ENCODE data around the gene MCEMP1. TPM values are rescaled to one million over a fixed set of nuclear protein-coding genes. Genes with fewer than 3 reads are reported as not detected.

Gene MCEMP1
- total RNA-seq, 1 donor from 2014 or later, result not detected

DNA sequence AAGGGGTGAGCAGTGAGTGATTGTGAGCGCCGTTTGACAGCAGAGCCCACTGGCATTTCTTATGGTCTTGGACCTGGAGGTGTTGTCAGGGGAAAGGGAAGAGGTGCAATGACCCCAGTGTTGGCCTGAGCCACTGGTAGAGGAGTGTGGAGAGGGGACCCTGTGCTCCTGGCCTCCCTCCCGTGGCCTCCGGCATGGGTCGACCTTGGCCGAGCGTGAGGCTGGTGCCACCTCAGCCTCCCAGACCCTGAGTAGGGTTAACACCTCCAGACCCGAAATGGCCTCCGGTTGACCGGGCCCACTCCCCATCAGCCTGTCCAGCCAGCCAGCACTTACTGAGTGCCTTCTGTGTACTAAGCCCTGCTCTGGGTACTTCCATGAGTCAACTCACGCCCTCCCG is 10.3 kb downstream of the MCEMP1 start:
- H3K36me3 ChIP-seq (ENCODE audit: insufficient read depth, low read length), result no peaks in the 10 kb centered on the region
- no peak overlapping the region for H3K4me3 ChIP-seq (ENCODE audit: insufficient read depth, low read depth, low read length)
- Mint-ChIP-seq H3K27me3 (ENCODE audit: low read depth, unreplicated experiment) (no peaks in the 10 kb centered on the region), H3K9me3 (ENCODE audit: unreplicated experiment) (no peaks in the 10 kb centered on the region), H3K4me3 (ENCODE audit: unreplicated experiment) (no peak overlapping the region), H3K4me1 (ENCODE audit: low read depth, unreplicated experiment) (no peaks in the 10 kb centered on the region), H3K27ac (ENCODE audit: unreplicated experiment) (no peak overlapping the region), H3K36me3 (ENCODE audit: low read depth, unreplicated experiment) (peaks cover 5% of the 10 kb centered on the region)
- H3K27ac ChIP-seq (ENCODE audit: low read depth, low read length), result no peak overlapping the region
- no peak overlapping the region for H3K9ac ChIP-seq (ENCODE audit: low read length)
- H3K9me3 ChIP-seq (ENCODE audit: insufficient read depth, low read depth, low read length), result no peaks in the 10 kb centered on the region
- H3K79me2 ChIP-seq (ENCODE audit: insufficient read depth, low read length), result no peaks in the 10 kb centered on the region
- H3K27me3 ChIP-seq (ENCODE audit: insufficient read depth, low read length), result no peaks in the 10 kb centered on the region
- DNase-seq (ENCODE audit: low read depth) (no peak), FAIRE-seq (no peak)
- no peaks in the 10 kb centered on the region for H3K4me1 ChIP-seq (ENCODE audit: insufficient read depth, low read length)
- no peak overlapping the region for H3K4me2 ChIP-seq (ENCODE audit: low read length)
- no peak overlapping the region for H2AFZ ChIP-seq (ENCODE audit: low read depth, low read length)
- peaks cover 25% of the 10 kb centered on the region for H4K20me1 ChIP-seq (ENCODE audit: insufficient read depth, low read length)
- TF ChIP-seq EZH2 (IDR thresholded peaks at IDR 0.05; ENCODE audit: insufficient read depth, low read length), result no peak
- TF ChIP-seq, protein P1, sequence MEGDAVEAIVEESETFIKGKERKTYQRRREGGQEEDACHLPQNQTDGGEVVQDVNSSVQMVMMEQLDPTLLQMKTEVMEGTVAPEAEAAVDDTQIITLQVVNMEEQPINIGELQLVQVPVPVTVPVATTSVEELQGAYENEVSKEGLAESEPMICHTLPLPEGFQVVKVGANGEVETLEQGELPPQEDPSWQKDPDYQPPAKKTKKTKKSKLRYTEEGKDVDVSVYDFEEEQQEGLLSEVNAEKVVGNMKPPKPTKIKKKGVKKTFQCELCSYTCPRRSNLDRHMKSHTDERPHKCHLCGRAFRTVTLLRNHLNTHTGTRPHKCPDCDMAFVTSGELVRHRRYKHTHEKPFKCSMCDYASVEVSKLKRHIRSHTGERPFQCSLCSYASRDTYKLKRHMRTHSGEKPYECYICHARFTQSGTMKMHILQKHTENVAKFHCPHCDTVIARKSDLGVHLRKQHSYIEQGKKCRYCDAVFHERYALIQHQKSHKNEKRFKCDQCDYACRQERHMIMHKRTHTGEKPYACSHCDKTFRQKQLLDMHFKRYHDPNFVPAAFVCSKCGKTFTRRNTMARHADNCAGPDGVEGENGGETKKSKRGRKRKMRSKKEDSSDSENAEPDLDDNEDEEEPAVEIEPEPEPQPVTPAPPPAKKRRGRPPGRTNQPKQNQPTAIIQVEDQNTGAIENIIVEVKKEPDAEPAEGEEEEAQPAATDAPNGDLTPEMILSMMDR (IDR thresholded peaks at IDR 0.05; ENCODE audit: insufficient read depth, low read depth, low read length), result no peak

DNA sequence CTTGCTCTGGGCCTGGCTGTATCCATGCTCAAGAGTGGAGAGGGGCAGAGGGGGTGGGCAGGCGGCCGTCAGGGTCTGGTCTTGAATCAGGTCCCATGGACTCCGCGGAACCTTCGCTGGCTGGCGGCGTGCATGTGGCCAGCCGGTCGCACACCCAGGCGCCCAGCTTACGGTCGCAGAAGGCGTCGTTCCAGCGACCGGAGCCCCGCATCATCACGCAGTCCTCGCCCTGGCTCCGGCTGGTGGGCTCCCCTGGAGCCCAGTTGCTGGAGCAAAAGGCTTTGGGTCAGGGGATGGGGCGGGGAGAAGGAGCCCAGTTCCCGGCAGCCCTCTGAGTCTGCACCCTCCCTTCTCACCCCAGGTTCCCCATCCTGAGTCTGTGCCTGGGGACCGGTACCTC is 12.3 kb downstream of the MCEMP1 start:
- H4K20me1 ChIP-seq (ENCODE audit: insufficient read depth, low read length), result peaks cover 7% of the 10 kb centered on the region
- no peaks in the 10 kb centered on the region for H3K27me3 ChIP-seq (ENCODE audit: insufficient read depth, low read length)
- Mint-ChIP-seq H3K9me3 (ENCODE audit: unreplicated experiment) (no peaks in the 10 kb centered on the region), H3K36me3 (ENCODE audit: low read depth, unreplicated experiment) (peaks cover 5% of the 10 kb centered on the region), H3K4me3 (ENCODE audit: unreplicated experiment) (no peak overlapping the region), H3K27ac (ENCODE audit: unreplicated experiment) (no peak overlapping the region), H3K27me3 (ENCODE audit: low read depth, unreplicated experiment) (no peaks in the 10 kb centered on the region), H3K4me1 (ENCODE audit: low read depth, unreplicated experiment) (no peaks in the 10 kb centered on the region)
- no peaks in the 10 kb centered on the region for H3K79me2 ChIP-seq (ENCODE audit: insufficient read depth, low read length)
- no peak for TF ChIP-seq EZH2 (IDR thresholded peaks at IDR 0.05; ENCODE audit: insufficient read depth, low read length)
- TF ChIP-seq, protein P1 (IDR thresholded peaks at IDR 0.05; ENCODE audit: insufficient read depth, low read depth, low read length), result no peak
- H3K4me2 ChIP-seq (ENCODE audit: low read length), result no peak overlapping the region
- H3K4me1 ChIP-seq (ENCODE audit: insufficient read depth, low read length), result no peaks in the 10 kb centered on the region
- H3K9me3 ChIP-seq (ENCODE audit: insufficient read depth, low read depth, low read length), result no peaks in the 10 kb centered on the region
- H3K4me3 ChIP-seq (ENCODE audit: insufficient read depth, low read depth, low read length), result no peak overlapping the region
- H2AFZ ChIP-seq (ENCODE audit: low read depth, low read length), result no peak overlapping the region
- FAIRE-seq (no peak), DNase-seq (ENCODE audit: low read depth) (no peak)
- H3K36me3 ChIP-seq (ENCODE audit: insufficient read depth, low read length), result no peaks in the 10 kb centered on the region
- H3K27ac ChIP-seq (ENCODE audit: low read depth, low read length), result no peak overlapping the region
- H3K9ac ChIP-seq (ENCODE audit: low read length), result no peak overlapping the region

DNA sequence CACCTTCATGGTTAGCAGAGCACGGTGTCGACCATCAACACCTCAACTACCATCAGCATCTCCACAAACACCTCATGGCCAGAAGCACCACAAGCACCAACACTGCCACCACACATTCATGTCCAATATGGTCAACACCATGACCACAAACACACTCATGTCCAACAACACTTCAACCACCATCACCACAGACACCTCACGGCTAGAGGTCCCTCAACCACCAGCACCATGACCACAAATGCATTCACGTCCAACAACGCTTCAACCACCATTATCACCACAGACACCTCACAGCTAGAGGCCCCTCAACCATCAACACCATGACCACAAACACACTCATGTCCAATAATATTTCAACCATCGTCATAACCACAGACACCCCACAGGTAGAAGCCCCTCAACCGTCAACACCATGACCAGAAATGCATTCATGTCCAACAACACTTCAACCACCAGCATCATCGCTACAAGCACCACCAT is 13.9 kb downstream of the MCEMP1 start:
- Histone ChIP-seq H3K36me3 (ENCODE audit: insufficient read depth, low read length) (no peaks in the 10 kb centered on the region), H3K4me2 (ENCODE audit: low read length) (no peak overlapping the region), H3K9ac (ENCODE audit: low read length) (no peak overlapping the region), H3K9me3 (ENCODE audit: insufficient read depth, low read depth, low read length) (no peaks in the 10 kb centered on the region), H3K4me1 (ENCODE audit: insufficient read depth, low read length) (no peaks in the 10 kb centered on the region), H3K79me2 (ENCODE audit: insufficient read depth, low read length) (no peaks in the 10 kb centered on the region), H4K20me1 (ENCODE audit: insufficient read depth, low read length) (no peaks in the 10 kb centered on the region), H2AFZ (ENCODE audit: low read depth, low read length) (no peak overlapping the region), H3K4me3 (ENCODE audit: insufficient read depth, low read depth, low read length) (no peak overlapping the region), H3K27ac (ENCODE audit: low read depth, low read length) (no peak overlapping the region), H3K27me3 (ENCODE audit: insufficient read depth, low read length) (no peaks in the 10 kb centered on the region)
- Mint-ChIP-seq H3K27me3 (ENCODE audit: low read depth, unreplicated experiment) (no peaks in the 10 kb centered on the region), H3K36me3 (ENCODE audit: low read depth, unreplicated experiment) (no peaks in the 10 kb centered on the region), H3K4me1 (ENCODE audit: low read depth, unreplicated experiment) (no peaks in the 10 kb centered on the region), H3K4me3 (ENCODE audit: unreplicated experiment) (no peak overlapping the region), H3K27ac (ENCODE audit: unreplicated experiment) (no peak overlapping the region), H3K9me3 (ENCODE audit: unreplicated experiment) (no peaks in the 10 kb centered on the region)
- DNase-seq (ENCODE audit: low read depth) (no peak), FAIRE-seq (no peak)
- TF ChIP-seq, protein P1 (IDR thresholded peaks at IDR 0.05; ENCODE audit: insufficient read depth, low read depth, low read length), result no peak
- no peak for TF ChIP-seq EZH2 (IDR thresholded peaks at IDR 0.05; ENCODE audit: insufficient read depth, low read length)

All from astrocyte (in vitro differentiated cells and primary cell).